Neural crest cell (in vitro differentiated cells): ENCODE measurements around the gene KRT28. TPM values are rescaled to one million over a fixed set of nuclear protein-coding genes. Genes with fewer than 3 reads are reported as not detected.

Experiments
- DNase-seq: peaks from one replicate; pipeline ENCODE4 v3.0.0; 2021; ENCODE audit warnings: low read depth, mixed read lengths, low spot score
- H3K27ac Mint-ChIP-seq: one replicate; pipeline ENCODE4 v1.8.0; 2021; ENCODE audit warnings: mild to moderate bottlenecking, mixed read lengths; ENCODE audit not compliant: unreplicated experiment
- H3K27me3 Mint-ChIP-seq: 2 replicates; pipeline ENCODE4 v1.8.0; 2021; ENCODE audit warnings: low read depth, mild to moderate bottlenecking, mixed read lengths
- H3K36me3 Mint-ChIP-seq: 2 replicates; pipeline ENCODE4 v1.8.0; 2021; ENCODE audit warnings: low read depth, mild to moderate bottlenecking, mixed read lengths
- H3K4me1 Mint-ChIP-seq: 2 replicates; pipeline ENCODE4 v1.8.0; 2021; ENCODE audit warnings: mixed read lengths
- H3K4me3 Mint-ChIP-seq: one replicate; pipeline ENCODE4 v1.8.0; 2021; ENCODE audit warnings: mild to moderate bottlenecking, mixed read lengths
- H3K9me3 Mint-ChIP-seq: 2 replicates; pipeline ENCODE4 v1.8.0; 2021; ENCODE audit warnings: mixed read lengths
- total RNA-seq: library from RNA; stranded (reverse); gene quantifications from 2 replicates; pipeline ENCODE4 v1.2.1, GENCODE V29; 2021
- TF ChIP-seq, protein P1 (sequence below): fragments of 200-600 bp; sonication (generic); conservative IDR thresholded peaks from 2 replicates; pipeline ENCODE4 v1.5.0; 2021; ENCODE audit warnings: antibody characterized with exemption, mild to moderate bottlenecking

Gene KRT28
- total RNA-seq, 1 donor from 2014 or later, result not detected

GRCh38 chr17:40763752-40764151, 36.0 kb downstream of the KRT28 start:
- Mint-ChIP-seq H3K36me3 (peaks cover 4% of the 10 kb centered on the region), H3K27ac (no peak overlapping the region), H3K4me3 (no peak overlapping the region), H3K9me3 (peaks cover 24% of the 10 kb centered on the region), H3K27me3 (peaks cover 19% of the 10 kb centered on the region), H3K4me1 (no peaks in the 10 kb centered on the region)
- DNase-seq, result no peak
- TF ChIP-seq, protein P1, sequence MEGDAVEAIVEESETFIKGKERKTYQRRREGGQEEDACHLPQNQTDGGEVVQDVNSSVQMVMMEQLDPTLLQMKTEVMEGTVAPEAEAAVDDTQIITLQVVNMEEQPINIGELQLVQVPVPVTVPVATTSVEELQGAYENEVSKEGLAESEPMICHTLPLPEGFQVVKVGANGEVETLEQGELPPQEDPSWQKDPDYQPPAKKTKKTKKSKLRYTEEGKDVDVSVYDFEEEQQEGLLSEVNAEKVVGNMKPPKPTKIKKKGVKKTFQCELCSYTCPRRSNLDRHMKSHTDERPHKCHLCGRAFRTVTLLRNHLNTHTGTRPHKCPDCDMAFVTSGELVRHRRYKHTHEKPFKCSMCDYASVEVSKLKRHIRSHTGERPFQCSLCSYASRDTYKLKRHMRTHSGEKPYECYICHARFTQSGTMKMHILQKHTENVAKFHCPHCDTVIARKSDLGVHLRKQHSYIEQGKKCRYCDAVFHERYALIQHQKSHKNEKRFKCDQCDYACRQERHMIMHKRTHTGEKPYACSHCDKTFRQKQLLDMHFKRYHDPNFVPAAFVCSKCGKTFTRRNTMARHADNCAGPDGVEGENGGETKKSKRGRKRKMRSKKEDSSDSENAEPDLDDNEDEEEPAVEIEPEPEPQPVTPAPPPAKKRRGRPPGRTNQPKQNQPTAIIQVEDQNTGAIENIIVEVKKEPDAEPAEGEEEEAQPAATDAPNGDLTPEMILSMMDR, result no peak

GRCh38 chr17:40760105-40761016, 39.4 kb downstream of the KRT28 start:
- Mint-ChIP-seq H3K27ac (no peak overlapping the region), H3K27me3 (peaks cover 31% of the 10 kb centered on the region), H3K4me1 (no peaks in the 10 kb centered on the region), H3K4me3 (no peak overlapping the region), H3K36me3 (peaks cover 4% of the 10 kb centered on the region), H3K9me3 (peaks cover 28% of the 10 kb centered on the region)
- TF ChIP-seq, protein P1, result no peak
- no peak for DNase-seq

DNA sequence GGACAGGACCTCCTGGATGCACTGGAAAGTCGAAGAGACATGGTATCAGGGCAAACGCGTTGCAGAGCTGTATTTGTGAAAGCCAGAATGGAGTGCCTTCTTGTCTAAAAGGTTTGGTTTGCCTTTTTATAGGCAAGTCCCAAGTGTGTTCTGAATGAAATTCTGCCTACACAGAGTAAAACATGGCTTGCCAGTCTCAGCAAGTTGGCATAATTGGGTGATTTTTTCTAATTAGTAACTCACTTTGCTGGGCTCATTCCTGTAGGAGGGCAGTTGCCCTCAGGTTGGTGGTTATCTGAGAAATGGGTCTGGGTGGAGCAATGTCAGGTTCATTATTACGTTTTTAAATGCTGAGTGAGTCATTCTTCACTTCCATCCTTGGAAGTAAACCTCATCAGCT, 44.5 kb downstream of the KRT28 start, which contains the start of gene KRT25:
TSS of gene KRT25 (minus strand) at position 101 of the 400 bp plus-strand sequence. CDS start at position 41, 60 bp downstream.
- no peak within 1 kb of the TSS for H3K27ac Mint-ChIP-seq
- no peaks in the 10 kb centered on the region for H3K4me1 Mint-ChIP-seq
- DNase-seq, result no peak
- TF ChIP-seq, protein P1, result no peak
- H3K9me3 Mint-ChIP-seq, result peaks cover 10% of the 10 kb centered on the region
- H3K36me3 Mint-ChIP-seq, result no peaks in the 10 kb centered on the region
- H3K4me3 Mint-ChIP-seq, result no peak within 1 kb of the TSS
- H3K27me3 Mint-ChIP-seq, result peaks cover 57% of the 10 kb centered on the region

DNA sequence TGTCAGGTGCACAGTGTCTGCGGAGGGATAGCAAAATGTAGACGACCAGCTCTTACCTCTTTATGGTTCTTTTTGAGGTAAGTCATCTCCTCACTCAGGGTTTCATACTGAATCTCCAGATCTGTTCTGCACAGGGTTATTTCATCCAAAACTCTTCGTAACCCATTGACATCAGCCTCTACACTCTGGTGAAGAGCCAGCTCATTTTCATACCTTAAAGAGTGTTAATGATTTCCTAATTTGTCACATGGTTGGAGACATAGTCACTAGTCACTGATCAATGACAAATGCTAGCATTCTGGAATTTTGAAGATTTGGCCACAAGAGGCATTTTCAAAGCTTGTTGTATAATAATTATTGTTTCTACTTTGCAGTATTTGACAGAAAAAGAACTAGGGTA, 46.0 kb downstream of the KRT28 start:
- Mint-ChIP-seq H3K9me3 (peaks cover 5% of the 10 kb centered on the region), H3K27me3 (peaks cover 58% of the 10 kb centered on the region), H3K36me3 (no peaks in the 10 kb centered on the region), H3K27ac (no peak overlapping the region), H3K4me1 (no peaks in the 10 kb centered on the region), H3K4me3 (no peak overlapping the region)
- DNase-seq, result no peak
- TF ChIP-seq, protein P1, result no peak

DNA sequence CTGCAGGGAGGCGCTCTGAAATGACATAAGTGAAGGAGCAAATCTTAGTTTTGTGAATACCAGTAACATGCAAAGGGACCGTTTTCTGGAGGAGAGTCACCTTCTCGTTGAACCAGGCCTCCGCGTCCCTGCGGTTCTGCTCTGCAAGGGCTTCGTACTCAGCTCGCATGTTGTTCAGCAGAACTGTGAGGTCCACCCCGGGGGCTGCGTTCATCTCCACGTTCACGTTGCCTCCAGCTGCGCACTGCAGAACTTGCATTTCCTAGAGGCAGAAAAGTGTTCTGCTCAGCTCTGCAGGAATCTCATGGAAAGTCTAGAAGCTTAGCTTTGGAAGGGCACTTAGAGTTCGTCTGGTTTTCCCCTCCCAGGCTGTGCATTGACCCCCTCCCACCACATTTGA, 48.7 kb downstream of the KRT28 start:
- Mint-ChIP-seq H3K27me3 (peaks cover 58% of the 10 kb centered on the region), H3K36me3 (no peaks in the 10 kb centered on the region), H3K9me3 (peaks cover 2% of the 10 kb centered on the region), H3K4me1 (no peaks in the 10 kb centered on the region), H3K4me3 (no peak overlapping the region), H3K27ac (no peak overlapping the region)
- DNase-seq, result no peak
- TF ChIP-seq, protein P1, result no peak
